ENCODE results near the gene FILIP1L. TPM values are rescaled to one million over a fixed set of nuclear protein-coding genes. Genes with fewer than 3 reads are reported as not detected.

FILIP1L gene
- total RNA-seq, 2 experiments from 2014 or later = not detected

DNA sequence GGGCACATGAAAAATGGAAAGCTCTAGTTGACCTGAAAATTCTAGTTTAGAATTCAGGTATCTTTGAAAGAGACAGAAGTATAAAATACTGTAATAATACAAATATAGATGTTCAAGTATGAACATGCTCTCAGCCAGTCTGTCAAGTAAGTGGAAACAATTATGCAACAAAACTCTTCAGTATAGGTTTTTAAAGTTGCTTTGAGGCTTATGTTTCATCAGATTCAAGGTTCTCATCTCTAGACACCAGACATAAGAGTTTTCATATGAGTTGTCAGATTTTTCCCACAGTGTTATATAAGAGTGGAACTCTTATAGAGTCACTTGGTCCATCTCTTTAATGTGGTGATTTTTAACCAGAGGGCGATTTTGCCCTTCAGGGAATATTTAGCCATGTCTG lies 274.7 kb downstream of the FILIP1L start:
- Histone ChIP-seq H3K4me2 (ENCODE audit: low read length) (no peak overlapping the region), H3K4me1 (ENCODE audit: insufficient read depth, low read length, poor library complexity, severe bottlenecking) (no peaks in the 10 kb centered on the region), H3K79me2 (ENCODE audit: insufficient read depth, low read depth, low read length) (no peaks in the 10 kb centered on the region), H3K4me3 (ENCODE audit: low read depth, low read length, poor library complexity, severe bottlenecking) (no peak overlapping the region), H3K36me3 (ENCODE audit: insufficient read depth, low read length) (no peaks in the 10 kb centered on the region), H3K27ac (ENCODE audit: low read depth, low read length, poor library complexity, severe bottlenecking) (no peak overlapping the region), H2AFZ (ENCODE audit: low read length) (no peak overlapping the region), H3K9me3 (ENCODE audit: low read length) (no peaks in the 10 kb centered on the region), H3K9me2 (ENCODE audit: insufficient read depth, low read length) (no peaks in the 10 kb centered on the region), H4K20me1 (ENCODE audit: insufficient read depth, low read length) (peaks cover 36% of the 10 kb centered on the region)
- CTCF ChIA-PET (ENCODE audit: unreplicated experiment) = no interaction called here
- no peak for DNase-seq (ENCODE audit: low spot score)
- TF ChIP-seq, protein P1, sequence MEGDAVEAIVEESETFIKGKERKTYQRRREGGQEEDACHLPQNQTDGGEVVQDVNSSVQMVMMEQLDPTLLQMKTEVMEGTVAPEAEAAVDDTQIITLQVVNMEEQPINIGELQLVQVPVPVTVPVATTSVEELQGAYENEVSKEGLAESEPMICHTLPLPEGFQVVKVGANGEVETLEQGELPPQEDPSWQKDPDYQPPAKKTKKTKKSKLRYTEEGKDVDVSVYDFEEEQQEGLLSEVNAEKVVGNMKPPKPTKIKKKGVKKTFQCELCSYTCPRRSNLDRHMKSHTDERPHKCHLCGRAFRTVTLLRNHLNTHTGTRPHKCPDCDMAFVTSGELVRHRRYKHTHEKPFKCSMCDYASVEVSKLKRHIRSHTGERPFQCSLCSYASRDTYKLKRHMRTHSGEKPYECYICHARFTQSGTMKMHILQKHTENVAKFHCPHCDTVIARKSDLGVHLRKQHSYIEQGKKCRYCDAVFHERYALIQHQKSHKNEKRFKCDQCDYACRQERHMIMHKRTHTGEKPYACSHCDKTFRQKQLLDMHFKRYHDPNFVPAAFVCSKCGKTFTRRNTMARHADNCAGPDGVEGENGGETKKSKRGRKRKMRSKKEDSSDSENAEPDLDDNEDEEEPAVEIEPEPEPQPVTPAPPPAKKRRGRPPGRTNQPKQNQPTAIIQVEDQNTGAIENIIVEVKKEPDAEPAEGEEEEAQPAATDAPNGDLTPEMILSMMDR (conservative IDR thresholded peaks at IDR 0.05; ENCODE audit: low read length) = no peak
- TF ChIP-seq EZH2phosphoT487 (IDR thresholded peaks at IDR 0.05; ENCODE audit: borderline replicate concordance, low read depth, low read length) = no peak
- intact Hi-C loops (cut with micrococcal nuclease; ENCODE audit: unreplicated experiment) = no loop called here
- no TSS peak for BruUV-seq (replicated peaks)
- POLR2A ChIA-PET = interaction anchor here (0.8 kb wide), 1 partner anchor 10 kb away, joined by 3 read pairs; no protein-coding TSS in a partner anchor

DNA sequence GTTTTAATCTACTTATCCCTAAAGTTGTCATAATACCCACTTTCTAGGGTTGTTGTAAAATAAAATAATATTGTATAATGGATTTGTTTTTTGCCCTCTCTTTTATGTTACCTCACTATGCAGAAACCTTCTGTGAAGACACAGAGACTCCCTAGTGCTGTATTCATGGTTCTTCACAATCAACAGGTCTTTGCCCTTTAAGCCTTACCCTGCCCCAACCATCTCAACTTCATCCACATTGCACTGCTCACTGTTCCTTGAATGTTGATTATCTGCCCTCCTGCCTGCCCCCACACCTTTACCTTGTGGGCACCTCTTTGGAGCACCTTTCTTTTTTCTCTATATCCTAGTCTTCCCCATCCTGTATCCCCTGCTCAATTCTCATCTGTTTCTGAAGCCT lies 275.5 kb downstream of the FILIP1L start:
- H3K79me2 ChIP-seq (ENCODE audit: insufficient read depth, low read depth, low read length) = no peaks in the 10 kb centered on the region
- H2AFZ ChIP-seq (ENCODE audit: low read length) = no peak overlapping the region
- no peaks in the 10 kb centered on the region for H3K9me2 ChIP-seq (ENCODE audit: insufficient read depth, low read length)
- BruUV-seq (replicated peaks) = no TSS peak
- ChIA-PET POLR2A (interaction anchor here (0.8 to 1.1 kb wide), 2 partner anchors 9 kb away, joined by 3 read pairs; no protein-coding TSS in a partner anchor), CTCF (ENCODE audit: unreplicated experiment) (no interaction called here)
- no peaks in the 10 kb centered on the region for H3K36me3 ChIP-seq (ENCODE audit: insufficient read depth, low read length)
- no peak for DNase-seq (ENCODE audit: low spot score)
- no peak overlapping the region for H3K27ac ChIP-seq (ENCODE audit: low read depth, low read length, poor library complexity, severe bottlenecking)
- H3K4me1 ChIP-seq (ENCODE audit: insufficient read depth, low read length, poor library complexity, severe bottlenecking) = no peaks in the 10 kb centered on the region
- no peaks in the 10 kb centered on the region for H3K9me3 ChIP-seq (ENCODE audit: low read length)
- TF ChIP-seq, protein P1 (conservative IDR thresholded peaks at IDR 0.05; ENCODE audit: low read length) = no peak
- no peak for TF ChIP-seq EZH2phosphoT487 (IDR thresholded peaks at IDR 0.05; ENCODE audit: borderline replicate concordance, low read depth, low read length)
- H3K4me3 ChIP-seq (ENCODE audit: low read depth, low read length, poor library complexity, severe bottlenecking) = no peak overlapping the region
- no peak overlapping the region for H3K4me2 ChIP-seq (ENCODE audit: low read length)
- intact Hi-C loops (cut with micrococcal nuclease; ENCODE audit: unreplicated experiment) = no loop called here
- peaks cover 30% of the 10 kb centered on the region for H4K20me1 ChIP-seq (ENCODE audit: insufficient read depth, low read length)

DNA sequence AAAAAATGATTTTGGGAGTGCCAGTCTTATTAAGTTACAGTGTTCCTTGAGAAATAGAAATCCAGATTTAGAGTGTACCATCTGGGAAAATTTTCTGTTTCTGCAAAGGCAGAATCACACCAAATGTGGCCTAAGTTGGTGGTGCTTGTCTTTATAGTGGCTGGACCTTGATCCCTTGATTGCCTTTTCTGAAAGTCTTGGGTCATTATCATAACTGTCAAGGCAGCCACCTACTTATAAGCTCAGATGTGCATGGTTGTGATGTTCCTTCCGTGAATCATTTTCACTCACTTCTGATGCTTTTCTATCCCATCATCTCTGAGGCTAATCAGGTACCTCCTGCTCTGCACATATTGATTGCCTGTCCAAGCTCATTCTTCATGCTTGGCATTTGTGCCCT lies 276.6 kb downstream of the FILIP1L start:
- no peak overlapping the region for H3K4me2 ChIP-seq (ENCODE audit: low read length)
- no peak overlapping the region for H3K4me3 ChIP-seq (ENCODE audit: low read depth, low read length, poor library complexity, severe bottlenecking)
- intact Hi-C loops (cut with micrococcal nuclease; ENCODE audit: unreplicated experiment) = no loop called here
- ChIA-PET POLR2A (interaction anchor here (1.1 kb wide), 1 partner anchor 8 kb away, joined by 3 read pairs; no protein-coding TSS in a partner anchor), CTCF (ENCODE audit: unreplicated experiment) (no interaction called here)
- no peak overlapping the region for H3K27ac ChIP-seq (ENCODE audit: low read depth, low read length, poor library complexity, severe bottlenecking)
- no peaks in the 10 kb centered on the region for H3K4me1 ChIP-seq (ENCODE audit: insufficient read depth, low read length, poor library complexity, severe bottlenecking)
- H2AFZ ChIP-seq (ENCODE audit: low read length) = no peak overlapping the region
- H4K20me1 ChIP-seq (ENCODE audit: insufficient read depth, low read length) = peaks cover 35% of the 10 kb centered on the region
- TF ChIP-seq, protein P1 (conservative IDR thresholded peaks at IDR 0.05; ENCODE audit: low read length) = no peak
- no peak for TF ChIP-seq EZH2phosphoT487 (IDR thresholded peaks at IDR 0.05; ENCODE audit: borderline replicate concordance, low read depth, low read length)
- H3K79me2 ChIP-seq (ENCODE audit: insufficient read depth, low read depth, low read length) = no peaks in the 10 kb centered on the region
- no peaks in the 10 kb centered on the region for H3K9me2 ChIP-seq (ENCODE audit: insufficient read depth, low read length)
- no peaks in the 10 kb centered on the region for H3K9me3 ChIP-seq (ENCODE audit: low read length)
- no peaks in the 10 kb centered on the region for H3K36me3 ChIP-seq (ENCODE audit: insufficient read depth, low read length)
- BruUV-seq (replicated peaks) = no TSS peak
- DNase-seq (ENCODE audit: low spot score) = no peak
